HEK293 (cell line): ENCODE results near the gene ZNF462.

Experiments
- MEIS1 ChIP-seq: sonication (generic); formaldehyde crosslinking; IDR thresholded peaks from 2 replicates; pipeline ENCODE4 v1.8.1; 2022; ENCODE audit warnings: missing genetic modification reagents, mild to moderate bottlenecking, borderline replicate concordance
- ZFP3 ChIP-seq: fragments of 450-650 bp; formaldehyde crosslinking; IDR thresholded peaks from 2 replicates; pipeline ENCODE4 v1.5.1; 2016; ENCODE audit warnings: low read depth, missing biosample characterization, missing genetic modification characterization
- ZNF530 ChIP-seq: fragments of 450-650 bp; formaldehyde crosslinking; IDR thresholded peaks from 2 replicates; pipeline ENCODE4 v1.5.1; 2016; ENCODE audit warnings: low read depth, missing biosample characterization, missing genetic modification characterization
- ZNF544 ChIP-seq: fragments of 450-650 bp; formaldehyde crosslinking; IDR thresholded peaks from 2 replicates; pipeline ENCODE4 v1.5.0; 2017; ENCODE audit warnings: missing biosample characterization, missing genetic modification characterization
- ZNF626 ChIP-seq: fragments of 450-650 bp; sonication (Bioruptor Pico); formaldehyde crosslinking; IDR thresholded peaks from 2 replicates; pipeline ENCODE4 v1.5.1; 2018; ENCODE audit warnings: missing biosample characterization, missing genetic modification characterization, inconsistent platforms
- TF ChIP-seq, protein P1 (sequence below): fragments of 450-650 bp; formaldehyde crosslinking; IDR thresholded peaks from 2 replicates; pipeline ENCODE4 v1.5.1; 2016; ENCODE audit warnings: missing biosample characterization, missing genetic modification characterization

DNA sequence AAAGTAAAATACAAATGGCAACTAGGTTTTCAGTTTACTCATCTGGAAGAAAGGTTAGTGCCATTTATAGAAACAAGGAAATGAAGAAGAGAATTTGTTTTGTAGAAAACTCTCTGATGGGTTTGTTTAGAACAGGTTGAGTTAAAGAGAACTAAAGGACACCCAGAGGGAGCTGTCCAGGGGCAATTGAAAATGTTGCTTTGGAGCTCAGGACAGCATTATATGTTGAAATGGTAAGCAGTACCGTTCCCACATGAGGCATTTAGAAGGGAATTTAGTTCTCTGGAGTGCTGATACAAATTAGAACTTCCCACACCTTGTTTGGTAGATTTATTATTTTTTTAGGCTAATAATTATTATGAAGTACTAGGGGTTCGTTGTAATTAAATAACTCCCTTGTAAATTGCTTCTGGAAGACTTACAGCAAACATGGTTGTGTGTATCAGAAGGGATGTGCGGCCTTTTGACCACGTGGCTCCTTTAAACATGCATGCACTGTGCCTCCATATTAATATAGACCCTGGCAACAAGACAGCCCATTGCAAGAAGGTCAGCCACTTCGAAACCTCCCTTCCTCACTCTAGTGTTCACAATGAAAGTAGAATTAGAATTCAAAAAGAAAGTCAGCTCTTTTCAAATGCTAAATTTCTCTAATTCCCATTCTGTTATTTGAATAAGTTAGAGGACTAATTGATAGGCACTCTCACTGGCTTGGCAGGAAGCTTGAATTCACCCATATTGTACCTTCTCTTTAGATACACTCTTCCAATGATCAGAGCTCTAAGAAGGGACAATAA lies 71.7 kb downstream of the ZNF462 start:
- TF ChIP-seq, protein P1, sequence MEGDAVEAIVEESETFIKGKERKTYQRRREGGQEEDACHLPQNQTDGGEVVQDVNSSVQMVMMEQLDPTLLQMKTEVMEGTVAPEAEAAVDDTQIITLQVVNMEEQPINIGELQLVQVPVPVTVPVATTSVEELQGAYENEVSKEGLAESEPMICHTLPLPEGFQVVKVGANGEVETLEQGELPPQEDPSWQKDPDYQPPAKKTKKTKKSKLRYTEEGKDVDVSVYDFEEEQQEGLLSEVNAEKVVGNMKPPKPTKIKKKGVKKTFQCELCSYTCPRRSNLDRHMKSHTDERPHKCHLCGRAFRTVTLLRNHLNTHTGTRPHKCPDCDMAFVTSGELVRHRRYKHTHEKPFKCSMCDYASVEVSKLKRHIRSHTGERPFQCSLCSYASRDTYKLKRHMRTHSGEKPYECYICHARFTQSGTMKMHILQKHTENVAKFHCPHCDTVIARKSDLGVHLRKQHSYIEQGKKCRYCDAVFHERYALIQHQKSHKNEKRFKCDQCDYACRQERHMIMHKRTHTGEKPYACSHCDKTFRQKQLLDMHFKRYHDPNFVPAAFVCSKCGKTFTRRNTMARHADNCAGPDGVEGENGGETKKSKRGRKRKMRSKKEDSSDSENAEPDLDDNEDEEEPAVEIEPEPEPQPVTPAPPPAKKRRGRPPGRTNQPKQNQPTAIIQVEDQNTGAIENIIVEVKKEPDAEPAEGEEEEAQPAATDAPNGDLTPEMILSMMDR = no peak
- TF ChIP-seq ZNF530 (tag by site-specific recombination) (no peak), MEIS1 (CRISPR knock-in tag) (no peak), ZNF544 (tag by site-specific recombination) (no peak), ZNF626 (tag by site-specific recombination) (no peak), ZFP3 (tag by site-specific recombination) (no peak)
